ENCODE results near the gene LAMTOR2.

Gene LAMTOR2

GRCh38 chr1:156082309-156083091 lies 27.9 kb downstream of the LAMTOR2 start, which contains the start of gene MEX3A:
MEX3A (minus strand) TSS chr1:156082465; CDS start chr1:156081998, 467 bp downstream.
- peaks cover 11% of the 10 kb centered on the region for H3K4me1 ChIP-seq (ENCODE audit: control insufficient read depth, insufficient read depth, low read length, poor library complexity, severe bottlenecking)
- no peaks in the 10 kb centered on the region for H3K9me3 ChIP-seq (ENCODE audit: control insufficient read depth, low read length)
- peak; percentile 17 to 41 (median 38) for DNase-seq
- no peak within 1 kb of the TSS for H3K27ac ChIP-seq (ENCODE audit: insufficient read depth, low read length, poor library complexity, severe bottlenecking)
- no peaks in the 10 kb centered on the region for H3K36me3 ChIP-seq (ENCODE audit: control insufficient read depth, insufficient read depth, low read length)
- peak within 1 kb of the TSS; percentile 95 for H3K4me3 ChIP-seq (ENCODE audit: insufficient read depth, low read depth, low read length, poor library complexity, severe bottlenecking)
- H3K27me3 ChIP-seq (replicated peaks; ENCODE audit: control insufficient read depth, insufficient read depth, low read length, poor library complexity, severe bottlenecking): peaks cover 6% of the 10 kb centered on the region

DNA sequence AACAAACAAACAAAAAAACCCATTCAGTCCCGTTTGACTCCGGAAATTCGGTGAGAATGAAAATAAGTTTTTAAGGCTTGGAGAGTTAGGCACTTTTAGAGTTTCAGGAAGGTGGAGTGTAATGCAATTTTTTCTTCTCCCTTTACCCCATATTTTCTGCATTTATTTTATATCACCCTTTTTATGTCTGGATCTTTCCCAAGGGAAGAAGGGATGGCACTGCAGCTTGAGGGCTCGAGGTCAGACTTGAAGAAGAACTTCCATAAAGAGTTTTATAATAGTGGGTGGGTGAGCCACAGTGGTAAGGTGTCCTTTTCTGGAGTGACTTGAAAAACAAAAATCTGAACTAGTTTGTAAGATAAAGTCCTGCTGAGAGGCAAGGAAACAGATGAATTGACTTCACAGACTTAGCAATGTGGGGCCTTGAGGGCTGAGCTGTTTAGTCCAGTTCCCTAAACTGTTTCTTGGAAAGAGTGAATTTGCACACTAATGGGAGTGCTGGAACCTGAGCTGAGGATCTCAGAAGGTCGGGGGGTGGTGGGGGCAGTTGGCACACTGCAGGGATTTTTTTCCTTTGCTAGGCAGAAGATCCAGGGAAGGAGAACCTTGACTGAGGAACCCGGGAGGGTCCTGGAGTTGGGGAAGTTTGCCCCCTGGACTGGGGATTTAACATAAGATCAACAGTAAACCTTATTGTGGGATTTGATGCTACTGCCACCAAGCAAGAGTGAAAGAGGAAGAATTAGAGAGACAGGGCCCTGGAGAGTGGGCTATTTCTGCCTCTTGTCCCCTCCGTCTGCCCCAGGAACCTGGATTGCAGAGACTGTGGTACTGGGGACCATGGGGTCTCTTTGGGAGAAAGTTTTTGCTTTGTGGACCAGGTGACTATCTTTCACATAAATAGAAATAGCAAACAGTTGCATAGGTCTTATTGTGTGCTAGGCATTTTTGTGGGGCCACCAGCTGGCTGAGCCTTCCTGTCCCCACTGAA lies 29.5 kb downstream of the LAMTOR2 start:
- peaks cover 11% of the 10 kb centered on the region for H3K4me1 ChIP-seq (ENCODE audit: control insufficient read depth, insufficient read depth, low read length, poor library complexity, severe bottlenecking)
- no peak for DNase-seq
- no peak overlapping the region for H3K4me3 ChIP-seq (ENCODE audit: insufficient read depth, low read depth, low read length, poor library complexity, severe bottlenecking)
- no peaks in the 10 kb centered on the region for H3K9me3 ChIP-seq (ENCODE audit: control insufficient read depth, low read length)
- no peaks in the 10 kb centered on the region for H3K36me3 ChIP-seq (ENCODE audit: control insufficient read depth, insufficient read depth, low read length)
- H3K27ac ChIP-seq (ENCODE audit: insufficient read depth, low read length, poor library complexity, severe bottlenecking): no peak overlapping the region
- H3K27me3 ChIP-seq (replicated peaks; ENCODE audit: control insufficient read depth, insufficient read depth, low read length, poor library complexity, severe bottlenecking): peaks cover 8% of the 10 kb centered on the region

DNA sequence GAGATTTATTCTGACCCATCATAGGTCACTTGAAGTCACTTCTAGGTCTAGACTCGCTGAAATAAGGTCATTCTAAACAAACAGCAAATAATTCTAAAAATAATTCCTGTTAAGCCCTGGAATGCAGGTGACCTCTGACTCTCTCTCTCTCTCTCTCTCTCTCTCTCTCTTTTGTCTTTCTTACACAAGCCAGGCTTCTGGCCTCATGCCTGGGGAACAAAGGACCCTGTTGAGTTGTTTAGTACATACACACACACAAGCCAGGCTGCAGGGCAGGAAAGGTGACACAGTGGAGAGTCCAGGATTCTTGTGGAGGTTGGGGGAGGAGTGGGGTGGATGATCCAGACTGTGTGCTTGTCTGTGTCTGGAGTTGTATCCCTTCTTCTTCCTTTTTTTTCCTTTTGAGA lies 31.7 kb downstream of the LAMTOR2 start:
- H3K27me3 ChIP-seq (replicated peaks; ENCODE audit: control insufficient read depth, insufficient read depth, low read length, poor library complexity, severe bottlenecking): peaks cover 8% of the 10 kb centered on the region
- H3K27ac ChIP-seq (ENCODE audit: insufficient read depth, low read length, poor library complexity, severe bottlenecking): no peak overlapping the region
- H3K9me3 ChIP-seq (ENCODE audit: control insufficient read depth, low read length): no peaks in the 10 kb centered on the region
- no peak for DNase-seq
- no peak overlapping the region for H3K4me3 ChIP-seq (ENCODE audit: insufficient read depth, low read depth, low read length, poor library complexity, severe bottlenecking)
- H3K4me1 ChIP-seq (ENCODE audit: control insufficient read depth, insufficient read depth, low read length, poor library complexity, severe bottlenecking): peaks cover 11% of the 10 kb centered on the region
- no peaks in the 10 kb centered on the region for H3K36me3 ChIP-seq (ENCODE audit: control insufficient read depth, insufficient read depth, low read length)

GRCh38 chr1:156089704-156090103 lies 35.1 kb downstream of the LAMTOR2 start:
- H3K36me3 ChIP-seq (ENCODE audit: control insufficient read depth, insufficient read depth, low read length): no peaks in the 10 kb centered on the region
- no peak overlapping the region for H3K4me3 ChIP-seq (ENCODE audit: insufficient read depth, low read depth, low read length, poor library complexity, severe bottlenecking)
- no peak overlapping the region for H3K27ac ChIP-seq (ENCODE audit: insufficient read depth, low read length, poor library complexity, severe bottlenecking)
- H3K27me3 ChIP-seq (replicated peaks; ENCODE audit: control insufficient read depth, insufficient read depth, low read length, poor library complexity, severe bottlenecking): peaks cover 8% of the 10 kb centered on the region
- H3K9me3 ChIP-seq (ENCODE audit: control insufficient read depth, low read length): no peaks in the 10 kb centered on the region
- DNase-seq: no peak
- no peaks in the 10 kb centered on the region for H3K4me1 ChIP-seq (ENCODE audit: control insufficient read depth, insufficient read depth, low read length, poor library complexity, severe bottlenecking)

DNA sequence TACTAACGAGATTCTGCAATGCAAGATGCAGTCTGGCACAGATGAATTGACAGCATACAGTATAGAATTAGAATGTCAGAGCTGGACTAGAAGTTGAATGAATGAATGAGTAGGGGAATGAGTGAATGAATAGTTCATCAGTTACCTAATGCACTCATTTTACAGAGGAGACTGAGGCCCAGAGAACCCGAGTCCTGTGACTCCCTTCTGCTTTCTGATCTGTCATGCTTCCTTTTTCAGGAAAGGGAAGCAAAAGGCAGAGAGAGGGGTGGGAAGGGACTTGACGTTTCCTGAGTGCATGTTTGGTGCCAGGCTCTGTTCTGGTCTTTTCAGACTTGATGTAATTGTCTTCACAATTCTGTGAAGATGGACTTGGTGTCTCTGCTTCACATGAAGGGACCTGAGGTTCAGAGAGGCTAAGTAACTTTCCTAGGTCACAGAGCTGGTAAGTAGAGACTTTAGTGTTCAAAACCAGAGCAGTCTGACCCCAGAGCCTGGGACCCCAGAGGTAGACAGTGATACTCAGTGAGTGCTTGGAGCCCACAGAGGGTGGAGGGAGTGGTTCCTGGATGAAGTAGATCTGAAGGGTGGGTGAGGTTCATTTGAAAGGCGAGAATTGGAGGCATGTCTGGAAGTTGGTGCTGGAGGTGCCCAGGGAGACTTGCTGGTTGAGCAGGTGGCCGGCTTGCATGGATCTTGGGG lies 35.7 kb downstream of the LAMTOR2 start:
- H3K4me3 ChIP-seq (ENCODE audit: insufficient read depth, low read depth, low read length, poor library complexity, severe bottlenecking): no peak overlapping the region
- no peaks in the 10 kb centered on the region for H3K4me1 ChIP-seq (ENCODE audit: control insufficient read depth, insufficient read depth, low read length, poor library complexity, severe bottlenecking)
- no peak overlapping the region for H3K27ac ChIP-seq (ENCODE audit: insufficient read depth, low read length, poor library complexity, severe bottlenecking)
- DNase-seq: no peak
- H3K36me3 ChIP-seq (ENCODE audit: control insufficient read depth, insufficient read depth, low read length): no peaks in the 10 kb centered on the region
- peaks cover 4% of the 10 kb centered on the region for H3K27me3 ChIP-seq (replicated peaks; ENCODE audit: control insufficient read depth, insufficient read depth, low read length, poor library complexity, severe bottlenecking)
- H3K9me3 ChIP-seq (ENCODE audit: control insufficient read depth, low read length): no peaks in the 10 kb centered on the region

DNA sequence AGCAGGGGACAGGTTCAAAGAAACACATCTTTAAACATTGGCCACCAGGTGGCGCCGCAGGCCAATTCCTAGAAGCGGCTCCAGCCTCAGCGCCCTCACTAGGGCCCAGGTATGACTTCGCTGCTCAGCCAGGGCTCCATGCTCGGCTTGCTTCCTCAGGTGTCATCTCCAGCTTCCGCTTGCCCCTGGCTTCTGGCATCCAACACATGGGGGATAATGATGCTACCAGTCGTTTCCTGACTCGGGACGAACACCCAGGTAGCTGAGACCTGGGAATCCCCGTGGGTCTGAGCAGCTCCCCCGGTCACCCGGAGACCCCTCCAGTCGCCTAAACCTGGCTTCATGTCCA lies 36.2 kb downstream of the LAMTOR2 start:
- DNase-seq: peak; percentile 73 to 86 (median 79)
- no peaks in the 10 kb centered on the region for H3K36me3 ChIP-seq (ENCODE audit: control insufficient read depth, insufficient read depth, low read length)
- no peak overlapping the region for H3K27ac ChIP-seq (ENCODE audit: insufficient read depth, low read length, poor library complexity, severe bottlenecking)
- H3K4me1 ChIP-seq (ENCODE audit: control insufficient read depth, insufficient read depth, low read length, poor library complexity, severe bottlenecking): peaks cover 2% of the 10 kb centered on the region
- H3K9me3 ChIP-seq (ENCODE audit: control insufficient read depth, low read length): no peaks in the 10 kb centered on the region
- no peak overlapping the region for H3K4me3 ChIP-seq (ENCODE audit: insufficient read depth, low read depth, low read length, poor library complexity, severe bottlenecking)
- H3K27me3 ChIP-seq (replicated peaks; ENCODE audit: control insufficient read depth, insufficient read depth, low read length, poor library complexity, severe bottlenecking): peaks cover 4% of the 10 kb centered on the region

DNA sequence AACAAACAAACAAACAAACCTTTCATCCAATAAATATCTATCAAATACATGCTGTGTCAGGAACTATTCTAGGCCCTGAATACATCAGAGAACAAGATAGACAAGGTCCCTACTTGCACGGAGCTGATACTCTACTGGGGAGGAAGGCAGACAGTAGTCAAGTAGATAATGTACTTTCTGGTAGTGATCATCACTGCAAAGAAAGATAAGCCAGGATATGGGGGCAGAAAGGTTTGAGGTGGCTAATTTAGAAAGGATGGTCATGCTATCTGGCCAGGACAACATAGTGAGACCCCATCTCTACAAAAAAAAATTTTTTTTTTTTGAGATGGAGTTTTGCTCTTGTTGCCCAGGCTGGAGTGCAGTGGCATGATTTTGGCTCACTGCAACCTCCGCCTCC lies 37.0 kb downstream of the LAMTOR2 start:
- H3K27me3 ChIP-seq (replicated peaks; ENCODE audit: control insufficient read depth, insufficient read depth, low read length, poor library complexity, severe bottlenecking): peaks cover 4% of the 10 kb centered on the region
- no peaks in the 10 kb centered on the region for H3K36me3 ChIP-seq (ENCODE audit: control insufficient read depth, insufficient read depth, low read length)
- H3K27ac ChIP-seq (ENCODE audit: insufficient read depth, low read length, poor library complexity, severe bottlenecking): no peak overlapping the region
- H3K4me3 ChIP-seq (ENCODE audit: insufficient read depth, low read depth, low read length, poor library complexity, severe bottlenecking): no peak overlapping the region
- no peaks in the 10 kb centered on the region for H3K9me3 ChIP-seq (ENCODE audit: control insufficient read depth, low read length)
- no peak for DNase-seq
- H3K4me1 ChIP-seq (ENCODE audit: control insufficient read depth, insufficient read depth, low read length, poor library complexity, severe bottlenecking): peaks cover 10% of the 10 kb centered on the region

DNA sequence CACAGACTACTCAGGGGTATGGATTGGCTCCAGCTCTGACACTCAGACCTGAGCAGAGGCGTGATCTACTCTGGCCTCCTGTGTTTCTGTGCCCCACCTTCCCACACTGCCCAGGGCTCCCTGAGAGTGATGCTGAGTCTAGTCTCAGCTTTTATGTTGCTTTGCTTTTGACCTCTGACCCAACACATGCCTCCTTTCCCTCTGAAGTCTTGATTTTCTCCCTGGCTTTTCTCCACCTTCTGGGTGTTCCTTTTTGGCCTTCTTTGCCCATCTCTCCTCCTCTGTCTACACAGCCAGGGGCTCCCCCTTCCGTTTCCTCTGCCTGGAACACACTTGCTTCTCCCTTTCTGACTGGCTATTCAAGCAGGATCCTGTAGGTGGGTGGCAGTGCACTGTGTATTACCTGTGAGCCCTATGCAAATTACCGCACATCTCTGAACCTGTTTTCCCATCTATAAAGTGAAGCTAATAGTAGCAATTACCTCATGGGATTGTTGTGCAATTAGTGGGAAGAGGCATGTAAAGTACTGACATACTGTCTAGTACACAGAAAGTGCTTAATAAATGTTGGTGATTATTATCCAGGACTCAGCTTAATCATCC lies 41.4 kb downstream of the LAMTOR2 start:
- no peaks in the 10 kb centered on the region for H3K9me3 ChIP-seq (ENCODE audit: control insufficient read depth, low read length)

DNA sequence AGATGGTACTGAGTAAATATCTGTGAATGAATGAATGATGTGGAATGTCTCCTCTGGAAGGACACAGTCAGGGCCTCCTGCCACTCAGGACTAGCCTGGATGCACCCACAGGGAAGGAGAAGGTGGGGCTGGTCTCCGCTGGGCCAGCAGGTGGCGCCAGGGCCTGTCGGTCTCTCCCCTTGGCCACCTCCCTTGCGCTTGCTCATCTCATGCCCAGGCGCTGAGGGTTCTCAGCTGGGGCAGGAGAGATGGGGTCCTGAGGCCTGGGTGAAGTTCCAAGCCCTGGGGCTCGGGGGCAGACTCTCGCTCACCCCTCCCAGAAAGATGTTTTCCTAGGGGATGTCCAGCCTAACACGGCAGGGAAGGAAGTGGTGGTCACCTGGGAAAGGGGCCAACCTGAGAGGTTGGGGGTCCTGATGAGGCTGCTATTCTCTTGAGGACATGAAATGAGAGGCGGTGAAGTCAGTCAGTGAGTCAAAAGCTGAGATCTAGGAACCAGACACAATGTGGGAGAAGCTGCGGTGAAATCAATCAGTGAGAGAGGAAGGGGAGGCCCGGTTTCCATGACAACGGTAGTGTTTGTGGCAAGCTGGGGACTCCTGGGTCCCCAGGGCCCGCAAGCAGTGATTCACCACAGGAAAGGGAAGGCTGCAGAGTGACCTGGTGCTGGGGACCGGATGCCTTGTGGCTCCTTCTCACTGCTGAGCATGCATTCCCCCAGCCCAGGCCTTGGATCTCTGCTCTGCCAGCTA lies 42.2 kb downstream of the LAMTOR2 start:
- Histone ChIP-seq H3K4me3 (ENCODE audit: insufficient read depth, low read depth, low read length, poor library complexity, severe bottlenecking) (no peak overlapping the region), H3K4me1 (ENCODE audit: control insufficient read depth, insufficient read depth, low read length, poor library complexity, severe bottlenecking) (peaks cover 27% of the 10 kb centered on the region), H3K27ac (ENCODE audit: insufficient read depth, low read length, poor library complexity, severe bottlenecking) (peak overlapping the region; percentile 90), H3K9me3 (ENCODE audit: control insufficient read depth, low read length) (no peaks in the 10 kb centered on the region), H3K36me3 (ENCODE audit: control insufficient read depth, insufficient read depth, low read length) (no peaks in the 10 kb centered on the region), H3K27me3 (replicated peaks; ENCODE audit: control insufficient read depth, insufficient read depth, low read length, poor library complexity, severe bottlenecking) (no peaks in the 10 kb centered on the region)
- DNase-seq: peak; percentile 86 to 91 (median 89)

More for the DNA sequence above, 41.4 kb downstream of the LAMTOR2 start:
- Histone ChIP-seq H3K4me1 (ENCODE audit: control insufficient read depth, insufficient read depth, low read length, poor library complexity, severe bottlenecking) (peaks cover 26% of the 10 kb centered on the region), H3K4me3 (ENCODE audit: insufficient read depth, low read depth, low read length, poor library complexity, severe bottlenecking) (no peak overlapping the region), H3K27ac (ENCODE audit: insufficient read depth, low read length, poor library complexity, severe bottlenecking) (peak overlapping the region; percentile 90), H3K36me3 (ENCODE audit: control insufficient read depth, insufficient read depth, low read length) (no peaks in the 10 kb centered on the region), H3K27me3 (replicated peaks; ENCODE audit: control insufficient read depth, insufficient read depth, low read length, poor library complexity, severe bottlenecking) (no peaks in the 10 kb centered on the region)
- DNase-seq: no peak
